Stomach (tissue), 9 donors: ENCODE measurements around the gene ELOVL5. TPM values are rescaled to one million over a fixed set of nuclear protein-coding genes. Genes with fewer than 3 reads are reported as not detected.
A peak's percentile ranks its signal among the peaks of the same experiment; 100 is the strongest.

Experiments
- DNase-seq, 2 donors: peaks; one replicate each; pipeline versions ENCODE4 v3.0.0 to v3.0.0-alpha.2; 2013 to 2019
- H3K27ac ChIP-seq, 5 donors: fragments of 200-600 bp in 4 of 5; sonication (generic) in 4 of 5; one replicate each; pipeline ENCODE4 v1.5.1; 2013 to 2019; ENCODE audit warnings: mild to moderate bottlenecking in 1 of 5, moderate library complexity in 1 of 5
- H3K27me3 ChIP-seq, 3 donors: fragments of 200-600 bp; sonication (generic); one replicate each; pipeline ENCODE4 v1.5.1; 2017 to 2019; ENCODE audit warnings: mixed run types in 1 of 3
- H3K36me3 ChIP-seq, 4 donors: fragments of 200-600 bp; sonication (generic); 1 replicate in 3 of 4; 2 replicates in 1 of 4; pipeline ENCODE4 v1.5.1; 2016 to 2019
- H3K4me1 ChIP-seq, 4 donors: fragments of 200-600 bp; sonication (generic); one replicate each; pipeline ENCODE4 v1.5.1; 2016 to 2019
- H3K4me3 ChIP-seq, 4 donors: fragments of 200-600 bp; sonication (generic) in 3 of 4; one replicate each; pipeline ENCODE4 v1.5.1; 2016 to 2019; ENCODE audit warnings: mild to moderate bottlenecking in 1 of 4
- H3K9me3 ChIP-seq, 4 donors: fragments of 200-600 bp; sonication (generic); one replicate each; pipeline ENCODE4 v1.5.1; 2016 to 2019
- EP300 ChIP-seq: sonication (generic); formaldehyde crosslinking; IDR thresholded peaks from one replicate; pipeline ENCODE4 v1.6.1; 2017; ENCODE audit warnings: antibody characterized with exemption
- POLR2A ChIP-seq, 4 donors: fragments of 450-650 bp; IDR thresholded peaks; one replicate each; pipeline ENCODE4 v1.6.1; 2016; ENCODE audit warnings: antibody characterized with exemption in 4 of 4, control low read depth in 2 of 4, mild to moderate bottlenecking in 1 of 4, moderate library complexity in 1 of 4
- POLR2AphosphoS5 ChIP-seq, 3 donors: sonication (generic); formaldehyde crosslinking; IDR thresholded peaks; one replicate each; pipeline ENCODE4 v1.6.1; 2016; ENCODE audit warnings: antibody characterized with exemption in 3 of 3
- WGBS, 5 donors: extraction: QIAGEN DNeasy Blood & Tissue Kit in 3 of 5; methylation state at CpG; one replicate each; pipeline versions ENCODE4 v1.1.5 to v1.1.7; 2013 to 2018; 5-methylcytosine and 5-hydroxymethylcytosine counted together
- intact Hi-C: fragments of 100-400 bp; cut with DNase I; formaldehyde crosslinking; loops from one replicate; pipeline ENCODE4 v1.15.1; 2023; ENCODE audit warnings: low total_unique reads
- polyA plus RNA-seq, 3 donors: library from polyadenylated mRNA; stranded (reverse); fragments of 200-250 nt; gene quantifications; one replicate each; pipeline ENCODE4 v1.2.3, GENCODE V29; 2013
- total RNA-seq, 5 donors: library from RNA; depleted of rRNA; stranded (reverse); fragments of >200 nt; gene quantifications; one replicate each; pipeline versions ENCODE4 v1.1.0 to v1.2.3, GENCODE V29; 2014 to 2016
- TF ChIP-seq, protein P1 (sequence below), 7 experiments: fragments of 450-650 bp in 4 of 7; fragments of 200-600 bp in 3 of 7; sonication (generic) in 3 of 7; IDR thresholded peaks; one replicate each; pipeline ENCODE4 v1.5.1; 2016 to 2019; ENCODE audit warnings: antibody characterized with exemption in 7 of 7, control low read depth in 2 of 7, mild to moderate bottlenecking in 1 of 7
- donor health status: healthy with polysubstance abuse.
- donor health status: Bipolar disorder and iron deficiency.
- donor health status: healthy.

The ELOVL5 gene
- total and polyA plus RNA-seq, 8 donors = 2.6 to 57.8 (median 12.8) TPM

DNA sequence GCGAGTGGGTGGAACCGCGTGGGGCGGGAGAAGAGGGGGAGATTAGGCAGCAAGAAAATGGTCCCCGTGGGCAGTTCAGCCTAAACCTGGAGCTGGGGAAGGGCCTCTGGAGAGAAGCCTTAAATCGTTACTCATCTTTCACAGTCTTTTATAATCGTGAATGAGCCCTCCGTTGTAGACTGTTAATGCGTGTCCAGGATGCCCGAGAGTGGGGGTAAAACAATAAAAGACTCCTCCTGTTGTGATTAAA, 11.0 kb upstream of the ELOVL5 start:
- Histone ChIP-seq H3K4me3 (peak overlapping the region; percentile 58 to 73 (median 65)), H3K27me3 (no peaks in the 10 kb centered on the region), H3K4me1 (peaks cover 10 to 31% (median 22%) of the 10 kb centered on the region in 4 donors), H3K27ac (peak overlapping the region; percentile 84 to 97 (median 93)), H3K36me3 (no peaks in the 10 kb centered on the region), H3K9me3 (no peaks in the 10 kb centered on the region)
- intact Hi-C loops = no loop called here
- 6 to 17% (median 13%) methylated on average over 10 of the region's 10 CpGs for WGBS, 5 donors
- no peak for DNase-seq
- TF ChIP-seq, protein P1, sequence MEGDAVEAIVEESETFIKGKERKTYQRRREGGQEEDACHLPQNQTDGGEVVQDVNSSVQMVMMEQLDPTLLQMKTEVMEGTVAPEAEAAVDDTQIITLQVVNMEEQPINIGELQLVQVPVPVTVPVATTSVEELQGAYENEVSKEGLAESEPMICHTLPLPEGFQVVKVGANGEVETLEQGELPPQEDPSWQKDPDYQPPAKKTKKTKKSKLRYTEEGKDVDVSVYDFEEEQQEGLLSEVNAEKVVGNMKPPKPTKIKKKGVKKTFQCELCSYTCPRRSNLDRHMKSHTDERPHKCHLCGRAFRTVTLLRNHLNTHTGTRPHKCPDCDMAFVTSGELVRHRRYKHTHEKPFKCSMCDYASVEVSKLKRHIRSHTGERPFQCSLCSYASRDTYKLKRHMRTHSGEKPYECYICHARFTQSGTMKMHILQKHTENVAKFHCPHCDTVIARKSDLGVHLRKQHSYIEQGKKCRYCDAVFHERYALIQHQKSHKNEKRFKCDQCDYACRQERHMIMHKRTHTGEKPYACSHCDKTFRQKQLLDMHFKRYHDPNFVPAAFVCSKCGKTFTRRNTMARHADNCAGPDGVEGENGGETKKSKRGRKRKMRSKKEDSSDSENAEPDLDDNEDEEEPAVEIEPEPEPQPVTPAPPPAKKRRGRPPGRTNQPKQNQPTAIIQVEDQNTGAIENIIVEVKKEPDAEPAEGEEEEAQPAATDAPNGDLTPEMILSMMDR (IDR thresholded peaks at IDR 0.05) = no peak
- TF ChIP-seq EP300 (no peak), POLR2AphosphoS5 (IDR thresholded peaks at IDR 0.05) (no peak), POLR2A (IDR thresholded peaks at IDR 0.05) (no peak)

DNA sequence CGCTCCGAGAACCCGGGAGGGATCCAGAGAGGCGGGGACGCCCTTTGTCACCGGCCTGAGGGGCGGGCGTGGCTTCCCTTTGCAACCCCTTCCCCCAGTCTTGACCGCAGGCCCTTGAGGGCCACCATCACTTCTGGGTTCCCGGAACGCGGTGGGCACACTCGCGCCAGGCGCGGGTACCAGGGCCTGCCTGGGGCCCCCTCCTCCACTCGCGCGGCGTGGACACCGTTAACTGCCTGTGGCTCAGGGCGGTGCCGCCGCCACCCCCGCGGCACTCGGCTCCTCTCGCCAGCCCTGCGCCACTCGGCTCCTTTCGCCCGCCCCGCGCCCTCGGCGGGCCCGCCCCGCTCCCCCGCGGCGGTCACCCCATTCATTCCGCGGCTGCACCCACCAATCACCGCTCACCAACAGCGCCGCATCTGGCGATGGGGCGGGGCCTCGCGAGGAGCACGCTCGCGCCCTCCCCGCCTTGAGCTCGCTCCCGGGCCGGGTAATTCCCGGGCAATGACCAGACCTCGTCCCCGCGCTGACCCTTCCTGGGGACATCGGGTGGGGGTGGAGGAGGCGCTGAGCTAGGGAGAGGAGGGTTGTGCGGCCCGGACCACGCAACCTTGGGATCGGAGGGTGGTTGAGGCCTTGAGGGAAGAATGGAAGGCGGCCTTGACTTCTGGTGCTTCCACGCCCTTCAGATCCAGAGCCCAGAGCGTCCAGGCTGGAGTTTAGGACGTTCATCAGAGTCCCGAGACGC, 10.5 kb upstream of the ELOVL5 start:
- DNase-seq = peak; percentile 86 to 98
- Histone ChIP-seq H3K27me3 (no peaks in the 10 kb centered on the region), H3K36me3 (no peaks in the 10 kb centered on the region), H3K9me3 (no peaks in the 10 kb centered on the region), H3K4me3 (peak overlapping the region; percentile 58 to 73 (median 65)), H3K4me1 (peaks cover 10 to 31% (median 22%) of the 10 kb centered on the region in 4 donors), H3K27ac (peak overlapping the region; percentile 84 to 97 (median 93))
- intact Hi-C loops = no loop called here
- TF ChIP-seq POLR2A (IDR thresholded peaks at IDR 0.05) (no peak), POLR2AphosphoS5 (IDR thresholded peaks at IDR 0.05) (peak; percentile 68 to 87 (median 83)), EP300 (peak; percentile 5)
- WGBS, 5 donors = 0 to 1% (median 1%) methylated on average over 36 to 73 of the region's 73 CpGs

DNA sequence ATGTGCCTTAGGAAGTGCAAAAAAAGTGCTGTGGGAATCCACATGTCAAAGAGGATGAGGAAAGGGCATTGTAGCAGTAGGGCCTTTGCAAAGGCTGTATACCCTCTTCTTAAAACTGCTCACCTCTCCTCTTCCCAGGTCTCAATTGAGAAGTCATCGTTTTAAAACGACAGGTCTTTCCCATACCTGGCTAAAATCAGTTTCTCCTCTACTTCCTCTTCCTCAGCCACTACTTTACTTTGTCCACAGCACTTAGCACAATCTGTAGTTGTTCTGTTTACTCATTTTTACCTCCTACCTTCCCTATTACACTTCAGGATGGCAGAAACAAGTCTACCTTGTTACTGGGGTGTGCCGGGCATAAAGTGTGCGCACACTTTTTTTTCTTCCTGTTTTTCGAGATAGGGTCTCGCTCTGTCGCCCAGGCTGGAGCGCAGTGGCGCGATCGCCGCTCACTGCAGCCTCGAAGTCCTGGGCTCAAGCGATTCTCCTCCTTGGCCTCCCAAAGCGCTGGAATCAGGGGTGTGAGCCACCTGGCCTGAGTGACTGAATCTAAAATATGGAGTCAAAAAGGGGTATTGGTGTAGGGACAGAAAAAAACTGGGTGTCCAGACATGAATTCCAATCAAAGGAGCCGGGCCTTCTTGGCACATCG, 9.8 kb upstream of the ELOVL5 start:
- H3K27ac ChIP-seq = peak overlapping the region; percentile 84 to 97 (median 93)
- peak in 1 of 2 donors; percentile 59 for DNase-seq
- TF ChIP-seq, protein P1 (IDR thresholded peaks at IDR 0.05) = no peak
- TF ChIP-seq POLR2A (IDR thresholded peaks at IDR 0.05) (no peak), POLR2AphosphoS5 (IDR thresholded peaks at IDR 0.05) (no peak), EP300 (no peak)
- no peaks in the 10 kb centered on the region for H3K36me3 ChIP-seq
- peak overlapping the region; percentile 58 to 73 (median 65) for H3K4me3 ChIP-seq
- WGBS, 5 donors = 4 to 17% (median 8%) methylated on average over 17 of the region's 17 CpGs
- no peaks in the 10 kb centered on the region for H3K9me3 ChIP-seq
- H3K4me1 ChIP-seq = peaks cover 10 to 31% (median 22%) of the 10 kb centered on the region in 4 donors
- intact Hi-C loops = no loop called here
- H3K27me3 ChIP-seq = no peaks in the 10 kb centered on the region

DNA sequence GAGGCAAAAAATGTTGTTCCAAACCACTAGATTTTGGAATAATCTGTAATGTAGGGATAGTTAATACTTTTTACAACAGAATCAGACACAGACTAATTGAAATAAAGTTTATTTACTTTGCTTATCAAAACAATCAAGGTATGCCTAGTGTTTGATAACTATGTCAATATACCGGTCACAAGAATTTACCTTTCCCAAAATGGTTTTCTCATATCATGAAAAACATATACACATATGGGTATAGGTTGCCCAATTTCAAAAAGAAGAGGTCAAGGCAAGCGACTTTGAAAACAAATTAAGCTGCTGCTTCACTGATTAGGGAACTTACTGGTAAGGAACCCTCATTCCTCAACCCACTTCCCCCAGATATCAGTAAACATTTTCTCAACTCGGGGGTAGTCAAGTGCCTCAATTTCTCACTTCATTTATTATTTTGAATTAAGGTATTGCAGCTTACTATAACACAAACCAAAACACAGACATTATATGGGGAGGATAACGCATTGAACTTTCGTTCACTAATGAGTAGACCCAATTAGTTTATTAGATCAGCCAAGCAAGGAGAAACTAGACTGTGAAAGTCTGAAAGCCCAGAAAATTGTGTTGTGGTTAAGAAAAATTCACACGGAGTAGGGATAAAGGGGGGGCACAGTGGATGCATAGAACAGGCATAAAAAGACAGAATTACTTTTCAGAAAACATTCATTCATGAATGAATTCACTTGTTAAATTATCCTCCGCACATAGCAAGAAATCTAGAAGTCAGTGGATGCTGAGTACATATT, 9.0 kb upstream of the ELOVL5 start:
- H3K27me3 ChIP-seq = no peaks in the 10 kb centered on the region
- no peak overlapping the region for H3K4me3 ChIP-seq
- H3K27ac ChIP-seq = peak overlapping the region in 3 of 5 donors; percentile 93 to 97 (median 93)
- H3K9me3 ChIP-seq = no peaks in the 10 kb centered on the region
- TF ChIP-seq POLR2AphosphoS5 (IDR thresholded peaks at IDR 0.05) = no peak
- TF ChIP-seq EP300 = no peak
- TF ChIP-seq, protein P1 (IDR thresholded peaks at IDR 0.05) = no peak
- no peak for TF ChIP-seq POLR2A (IDR thresholded peaks at IDR 0.05)
- peaks cover 10 to 31% (median 22%) of the 10 kb centered on the region in 4 donors for H3K4me1 ChIP-seq
- DNase-seq = no peak
- WGBS, 5 donors = 31 to 60% (median 48%) methylated on average over 7 of the region's 7 CpGs
- intact Hi-C loops = no loop called here
- no peaks in the 10 kb centered on the region for H3K36me3 ChIP-seq
